ENCODE data around the gene CPNE6.

Gene CPNE6

DNA sequence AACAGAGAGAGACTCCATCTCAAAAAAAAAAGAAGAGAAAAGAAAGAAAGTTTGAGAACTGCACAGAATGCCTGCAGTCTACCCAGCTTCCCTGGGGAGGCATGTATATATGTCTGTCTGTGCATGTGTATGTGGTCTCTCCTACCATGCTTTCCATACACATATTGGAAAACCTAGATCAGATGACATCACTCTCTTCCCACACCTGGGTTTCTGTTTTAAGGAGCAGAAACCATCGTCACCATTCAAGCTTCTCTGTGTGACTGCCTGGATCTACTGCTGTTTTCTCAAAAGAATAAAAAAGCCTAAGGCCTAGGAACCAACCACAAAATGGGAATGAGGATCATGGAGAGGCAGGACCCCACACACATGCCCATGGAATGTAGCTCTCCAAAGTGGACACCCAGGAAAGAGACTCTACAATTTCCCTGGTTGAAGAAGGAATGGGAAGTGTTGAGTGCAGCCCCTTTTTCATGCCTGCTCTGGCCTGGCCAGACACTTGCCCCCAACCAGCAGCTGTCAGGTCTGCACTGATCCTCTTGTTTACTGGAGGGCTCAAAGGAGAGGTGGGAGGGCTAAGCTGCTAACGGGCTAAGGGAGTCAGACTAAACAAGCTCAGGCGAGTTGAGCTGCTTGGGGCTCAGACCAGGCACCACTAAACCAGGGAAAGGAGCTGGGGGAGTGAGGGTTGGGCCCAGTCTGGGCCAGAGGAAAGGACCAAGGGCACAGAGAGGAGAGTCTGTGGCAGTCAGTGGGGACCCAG lies 15.0 kb downstream of the CPNE6 start:
- Histone ChIP-seq H3K27me3 (replicated peaks; ENCODE audit: insufficient read depth, low read length) (no peaks in the 10 kb centered on the region), H3K9me3 (replicated peaks; ENCODE audit: insufficient read depth, low read length) (no peaks in the 10 kb centered on the region), H3K27ac (ENCODE audit: low read length) (no peak overlapping the region), H3K4me3 (ENCODE audit: low read length) (no peak overlapping the region), H4K20me1 (ENCODE audit: insufficient read depth, low read length) (no peaks in the 10 kb centered on the region), H3K4me1 (ENCODE audit: low read length) (no peaks in the 10 kb centered on the region), H3K4me2 (ENCODE audit: low read depth, low read length) (no peak overlapping the region), H3K79me2 (ENCODE audit: low read length) (no peaks in the 10 kb centered on the region), H3K36me3 (replicated peaks; ENCODE audit: insufficient read depth, low read length) (no peaks in the 10 kb centered on the region), H3K9me2 (replicated peaks; ENCODE audit: insufficient read depth, low read length) (no peaks in the 10 kb centered on the region), H2AFZ (ENCODE audit: low read length) (no peak overlapping the region), H3K9ac (ENCODE audit: low read length) (no peak overlapping the region), H3F3A (ENCODE audit: insufficient read depth, low read length) (no peaks in the 10 kb centered on the region)
- no peak for DNase-seq
- no peak for TF ChIP-seq EZH2 (optimal IDR thresholded peaks at IDR 0.05; ENCODE audit: low read depth, low read length)

DNA sequence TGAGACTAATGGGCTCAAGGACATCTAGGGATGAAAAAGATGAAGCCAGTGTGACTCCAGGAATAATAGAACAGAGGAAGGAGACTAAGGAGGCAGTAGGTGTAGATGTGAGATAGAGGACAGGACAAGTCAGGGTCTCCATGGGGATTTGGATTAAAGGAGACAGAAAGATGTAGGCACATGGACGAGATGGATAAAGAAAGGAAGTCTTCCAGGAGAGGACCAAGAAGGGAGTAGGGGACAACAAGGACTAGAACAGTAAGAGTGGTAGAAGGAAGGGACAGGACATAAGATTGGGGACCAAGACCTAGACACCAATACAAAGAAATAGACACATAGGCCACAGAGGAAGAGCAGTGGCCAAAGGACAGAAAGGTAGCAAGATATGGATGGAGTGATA lies 15.6 kb downstream of the CPNE6 start:
- Histone ChIP-seq H3K9me3 (replicated peaks; ENCODE audit: insufficient read depth, low read length) (no peaks in the 10 kb centered on the region), H3K36me3 (replicated peaks; ENCODE audit: insufficient read depth, low read length) (no peaks in the 10 kb centered on the region), H3K4me3 (ENCODE audit: low read length) (no peak overlapping the region), H3F3A (ENCODE audit: insufficient read depth, low read length) (no peaks in the 10 kb centered on the region), H3K4me1 (ENCODE audit: low read length) (no peaks in the 10 kb centered on the region), H3K79me2 (ENCODE audit: low read length) (no peaks in the 10 kb centered on the region), H3K27me3 (replicated peaks; ENCODE audit: insufficient read depth, low read length) (no peaks in the 10 kb centered on the region), H2AFZ (ENCODE audit: low read length) (no peak overlapping the region), H4K20me1 (ENCODE audit: insufficient read depth, low read length) (no peaks in the 10 kb centered on the region), H3K27ac (ENCODE audit: low read length) (no peak overlapping the region), H3K4me2 (ENCODE audit: low read depth, low read length) (no peak overlapping the region), H3K9me2 (replicated peaks; ENCODE audit: insufficient read depth, low read length) (no peaks in the 10 kb centered on the region), H3K9ac (ENCODE audit: low read length) (no peak overlapping the region)
- no peak for DNase-seq
- TF ChIP-seq EZH2phosphoT487 (IDR thresholded peaks at IDR 0.05; ENCODE audit: low read length) = no peak
- TF ChIP-seq EZH2 (optimal IDR thresholded peaks at IDR 0.05; ENCODE audit: low read depth, low read length) = no peak
- TF ChIP-seq, protein P1, sequence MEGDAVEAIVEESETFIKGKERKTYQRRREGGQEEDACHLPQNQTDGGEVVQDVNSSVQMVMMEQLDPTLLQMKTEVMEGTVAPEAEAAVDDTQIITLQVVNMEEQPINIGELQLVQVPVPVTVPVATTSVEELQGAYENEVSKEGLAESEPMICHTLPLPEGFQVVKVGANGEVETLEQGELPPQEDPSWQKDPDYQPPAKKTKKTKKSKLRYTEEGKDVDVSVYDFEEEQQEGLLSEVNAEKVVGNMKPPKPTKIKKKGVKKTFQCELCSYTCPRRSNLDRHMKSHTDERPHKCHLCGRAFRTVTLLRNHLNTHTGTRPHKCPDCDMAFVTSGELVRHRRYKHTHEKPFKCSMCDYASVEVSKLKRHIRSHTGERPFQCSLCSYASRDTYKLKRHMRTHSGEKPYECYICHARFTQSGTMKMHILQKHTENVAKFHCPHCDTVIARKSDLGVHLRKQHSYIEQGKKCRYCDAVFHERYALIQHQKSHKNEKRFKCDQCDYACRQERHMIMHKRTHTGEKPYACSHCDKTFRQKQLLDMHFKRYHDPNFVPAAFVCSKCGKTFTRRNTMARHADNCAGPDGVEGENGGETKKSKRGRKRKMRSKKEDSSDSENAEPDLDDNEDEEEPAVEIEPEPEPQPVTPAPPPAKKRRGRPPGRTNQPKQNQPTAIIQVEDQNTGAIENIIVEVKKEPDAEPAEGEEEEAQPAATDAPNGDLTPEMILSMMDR (IDR thresholded peaks at IDR 0.05; ENCODE audit: low read length) = no peak

DNA sequence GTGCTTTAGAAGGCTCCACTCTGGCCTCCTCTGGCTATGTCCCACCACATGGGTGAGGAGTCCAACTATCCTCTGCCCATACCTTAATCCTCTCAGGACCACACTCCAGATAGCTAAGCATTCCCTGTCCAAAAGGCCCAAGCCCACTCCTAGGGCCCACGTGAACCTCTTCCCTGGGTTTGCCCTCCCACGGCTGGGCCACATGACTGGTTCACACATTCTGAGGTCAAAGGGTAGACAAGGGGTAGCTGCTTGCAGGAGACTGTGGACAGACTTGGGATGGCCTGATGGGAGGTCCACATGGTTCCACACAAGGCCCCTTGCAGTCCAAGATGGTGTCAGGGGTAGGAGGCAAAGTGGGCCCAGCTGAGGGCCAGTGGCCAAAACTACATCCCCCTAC lies 16.7 kb downstream of the CPNE6 start:
- H3K9me2 ChIP-seq (replicated peaks; ENCODE audit: insufficient read depth, low read length) = no peaks in the 10 kb centered on the region
- no peaks in the 10 kb centered on the region for H3K79me2 ChIP-seq (ENCODE audit: low read length)
- H3K4me3 ChIP-seq (ENCODE audit: low read length) = no peak overlapping the region
- TF ChIP-seq EZH2 (optimal IDR thresholded peaks at IDR 0.05; ENCODE audit: low read depth, low read length) (no peak), EZH2phosphoT487 (IDR thresholded peaks at IDR 0.05; ENCODE audit: low read length) (no peak)
- TF ChIP-seq, protein P1 (IDR thresholded peaks at IDR 0.05; ENCODE audit: low read length) = no peak
- no peak overlapping the region for H3K9ac ChIP-seq (ENCODE audit: low read length)
- no peak for DNase-seq
- H2AFZ ChIP-seq (ENCODE audit: low read length) = no peak overlapping the region
- no peaks in the 10 kb centered on the region for H3K36me3 ChIP-seq (replicated peaks; ENCODE audit: insufficient read depth, low read length)
- no peaks in the 10 kb centered on the region for H3K9me3 ChIP-seq (replicated peaks; ENCODE audit: insufficient read depth, low read length)
- no peak overlapping the region for H3K4me2 ChIP-seq (ENCODE audit: low read depth, low read length)
- no peak overlapping the region for H3K27ac ChIP-seq (ENCODE audit: low read length)
- H3K4me1 ChIP-seq (ENCODE audit: low read length) = no peaks in the 10 kb centered on the region
- H4K20me1 ChIP-seq (ENCODE audit: insufficient read depth, low read length) = no peaks in the 10 kb centered on the region
- H3K27me3 ChIP-seq (replicated peaks; ENCODE audit: insufficient read depth, low read length) = no peaks in the 10 kb centered on the region
- no peaks in the 10 kb centered on the region for H3F3A ChIP-seq (ENCODE audit: insufficient read depth, low read length)

DNA sequence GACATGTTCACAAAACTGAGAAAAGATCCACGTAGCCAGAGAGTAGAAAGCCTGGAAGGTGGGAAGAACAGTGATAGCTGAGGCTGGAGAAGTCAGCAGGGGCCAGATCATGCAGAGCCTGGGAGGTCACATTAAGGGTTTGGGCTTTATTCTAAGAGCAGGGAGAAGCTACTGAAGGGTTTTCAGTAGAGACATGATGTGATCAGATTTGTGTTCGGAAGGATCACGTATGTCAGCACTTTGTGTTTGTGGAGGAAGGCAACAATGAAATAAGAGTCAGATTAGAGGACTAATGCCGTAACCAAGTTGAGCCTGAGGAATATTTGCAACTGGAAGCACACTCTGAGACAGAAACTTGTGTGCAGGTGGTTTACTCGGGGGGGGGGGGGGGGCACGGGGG lies 18.5 kb downstream of the CPNE6 start:
- Histone ChIP-seq H3K79me2 (ENCODE audit: low read length) (peaks cover 2% of the 10 kb centered on the region; the same call in 1 of the 2 replicates), H4K20me1 (ENCODE audit: insufficient read depth, low read length) (no peaks in the 10 kb centered on the region), H3K9me2 (replicated peaks; ENCODE audit: insufficient read depth, low read length) (no peaks in the 10 kb centered on the region), H3K27ac (ENCODE audit: low read length) (no peak overlapping the region), H3K9me3 (replicated peaks; ENCODE audit: insufficient read depth, low read length) (no peaks in the 10 kb centered on the region), H3F3A (ENCODE audit: insufficient read depth, low read length) (no peaks in the 10 kb centered on the region), H3K27me3 (replicated peaks; ENCODE audit: insufficient read depth, low read length) (no peaks in the 10 kb centered on the region), H3K4me3 (ENCODE audit: low read length) (no peak overlapping the region), H3K4me1 (ENCODE audit: low read length) (no peaks in the 10 kb centered on the region), H2AFZ (ENCODE audit: low read length) (no peak overlapping the region), H3K4me2 (ENCODE audit: low read depth, low read length) (no peak overlapping the region), H3K36me3 (replicated peaks; ENCODE audit: insufficient read depth, low read length) (no peaks in the 10 kb centered on the region), H3K9ac (ENCODE audit: low read length) (no peak overlapping the region)
- TF ChIP-seq EZH2phosphoT487 (IDR thresholded peaks at IDR 0.05; ENCODE audit: low read length) = no peak
- DNase-seq = no peak
